Trophoblast cell (in vitro differentiated cells and primary cell): Measurements from ENCODE around the gene DUS3L.
A peak's percentile ranks its signal among the peaks of the same experiment; 100 is the strongest.

Experiments
- DNase-seq, 2 donors: peaks; one replicate each; pipeline ENCODE4 v3.0.0-alpha.2; 2016
- H2AFZ ChIP-seq: 2 replicates; pipeline ENCODE4 v1.6.1; 2013; ENCODE audit warnings: low read length, moderate library complexity, mild to moderate bottlenecking; ENCODE audit not compliant: insufficient read depth, poor library complexity
- H2AK5ac ChIP-seq: 2 replicates; pipeline ENCODE4 v1.6.1; 2013; ENCODE audit warnings: mild to moderate bottlenecking, low read length
- H2BK120ac ChIP-seq: 2 replicates; pipeline ENCODE4 v1.6.1; 2013; ENCODE audit warnings: low read length, mild to moderate bottlenecking, moderate library complexity; ENCODE audit not compliant: insufficient read depth, poor library complexity
- H2BK12ac ChIP-seq: 2 replicates; pipeline ENCODE4 v1.6.1; 2013; ENCODE audit warnings: mild to moderate bottlenecking, low read length, moderate library complexity
- H2BK5ac ChIP-seq: 2 replicates; pipeline ENCODE4 v1.6.1; 2013; ENCODE audit warnings: low read length, low read depth, moderate library complexity, mild to moderate bottlenecking; ENCODE audit not compliant: poor library complexity
- H3K14ac ChIP-seq: 2 replicates; pipeline ENCODE4 v1.6.1; 2013; ENCODE audit warnings: mild to moderate bottlenecking, low read length
- H3K18ac ChIP-seq: 2 replicates; pipeline ENCODE4 v1.6.1; 2013; ENCODE audit warnings: mild to moderate bottlenecking, low read length
- H3K23ac ChIP-seq: 2 replicates; pipeline ENCODE4 v1.6.1; 2013; ENCODE audit warnings: low read length
- H3K27ac ChIP-seq: 2 replicates; pipeline ENCODE4 v1.5.1; 2013; ENCODE audit warnings: low read depth, mild to moderate bottlenecking, inconsistent platforms, low read length, moderate library complexity
- H3K27me3 ChIP-seq: 2 replicates; pipeline ENCODE4 v1.6.1; 2013; ENCODE audit warnings: inconsistent platforms, mild to moderate bottlenecking, low read length, moderate library complexity; ENCODE audit not compliant: insufficient read depth
- H3K36me3 ChIP-seq, 2 experiments: 1 replicate in 1 of 2; 2 replicates in 1 of 2; pipeline ENCODE4 v1.6.1; 2013; ENCODE audit warnings: low read length in 2 of 2, mild to moderate bottlenecking in 2 of 2, moderate library complexity in 1 of 2; ENCODE audit not compliant: insufficient read depth in 2 of 2, control insufficient read depth in 1 of 2
- H3K4ac ChIP-seq: 2 replicates; pipeline ENCODE4 v1.6.1; 2013; ENCODE audit warnings: low read depth, mild to moderate bottlenecking, low read length, moderate library complexity
- H3K4me1 ChIP-seq, 2 experiments: 1 replicate in 1 of 2; 2 replicates in 1 of 2; pipeline ENCODE4 v1.6.1; 2013; ENCODE audit warnings: low read length in 2 of 2, mild to moderate bottlenecking in 2 of 2, moderate library complexity in 1 of 2; ENCODE audit not compliant: insufficient read depth in 2 of 2, control insufficient read depth in 1 of 2
- H3K4me2 ChIP-seq: 2 replicates; pipeline ENCODE4 v1.6.1; 2013; ENCODE audit warnings: inconsistent platforms, mild to moderate bottlenecking, low read length, moderate library complexity
- H3K4me3 ChIP-seq: 2 replicates; pipeline ENCODE4 v1.5.1; 2013; ENCODE audit warnings: mild to moderate bottlenecking, low read depth, low read length, inconsistent platforms
- H3K79me1 ChIP-seq: one replicate; pipeline ENCODE4 v1.6.1; 2013; ENCODE audit warnings: low read length
- H3K79me2 ChIP-seq: 2 replicates; pipeline ENCODE4 v1.6.1; 2013; ENCODE audit warnings: low read length, mild to moderate bottlenecking; ENCODE audit not compliant: control insufficient read depth, insufficient read depth, poor library complexity
- H3K9ac ChIP-seq: 2 replicates; pipeline ENCODE4 v1.6.1; 2013; ENCODE audit warnings: mild to moderate bottlenecking, low read length
- H3K9me3 ChIP-seq: 2 replicates; pipeline ENCODE4 v1.6.1; 2013; ENCODE audit warnings: low read depth, mild to moderate bottlenecking, control low read depth, inconsistent platforms, low read length; ENCODE audit not compliant: insufficient read depth
- H4K12ac ChIP-seq: 2 replicates; pipeline ENCODE4 v1.6.1; 2013; ENCODE audit warnings: low read depth, mild to moderate bottlenecking, low read length, moderate library complexity
- H4K8ac ChIP-seq: 2 replicates; pipeline ENCODE4 v1.6.1; 2013; ENCODE audit warnings: low read depth, mild to moderate bottlenecking, low read length, moderate library complexity
- H4K91ac ChIP-seq: one replicate; pipeline ENCODE4 v1.6.1; 2013; ENCODE audit warnings: low read depth, mild to moderate bottlenecking, low read length, moderate library complexity
- WGBS: extraction: QIAGEN DNeasy Blood & Tissue Kit; methylation state at CpG from one replicate; pipeline ENCODE4 v1.1.7; 2013; ENCODE audit warnings: missing lambda C conversion rate; ENCODE audit not compliant: insufficient read length, insufficient coverage; ENCODE audit errors: extremely low coverage; 5-methylcytosine and 5-hydroxymethylcytosine counted together

DUS3L gene

GRCh38 chr19:5803752-5804515 is 13.0 kb upstream of the DUS3L start:
- H3K36me3 ChIP-seq = no peaks in the 10 kb centered on the region
- H3K18ac ChIP-seq = no peak overlapping the region
- H3K4ac ChIP-seq = no peak overlapping the region
- peak overlapping the region; percentile 69 for H3K4me2 ChIP-seq
- no peak overlapping the region for H2BK12ac ChIP-seq
- no CpG with 5 or more reads among the region's 54 CpGs for WGBS
- peaks cover 5% of the 10 kb centered on the region for H3K27me3 ChIP-seq
- DNase-seq = peak; percentile 79 to 92
- no peak overlapping the region for H3K14ac ChIP-seq
- H3K23ac ChIP-seq = no peak overlapping the region
- H2BK120ac ChIP-seq = no peak overlapping the region
- H2AFZ ChIP-seq = peak overlapping the region; percentile 7
- H4K8ac ChIP-seq = peak overlapping the region; percentile 15
- no peak overlapping the region for H4K91ac ChIP-seq
- peaks cover 5 to 7% of the 10 kb centered on the region in 2 experiments for H3K4me1 ChIP-seq
- H3K9me3 ChIP-seq = peaks cover 3% of the 10 kb centered on the region
- peak overlapping the region; percentile 15 for H3K9ac ChIP-seq
- H2BK5ac ChIP-seq = no peak overlapping the region
- no peak overlapping the region for H2AK5ac ChIP-seq
- no peak overlapping the region for H3K27ac ChIP-seq
- H3K79me1 ChIP-seq = no peaks in the 10 kb centered on the region
- H3K79me2 ChIP-seq = no peaks in the 10 kb centered on the region
- no peak overlapping the region for H3K4me3 ChIP-seq
- H4K12ac ChIP-seq = no peak overlapping the region

GRCh38 chr19:5803441-5803751 is 12.4 kb upstream of the DUS3L start:
- H3K14ac ChIP-seq = no peak overlapping the region
- no peak overlapping the region for H2BK5ac ChIP-seq
- H3K9ac ChIP-seq = no peak overlapping the region
- no peak overlapping the region for H2BK120ac ChIP-seq
- H3K27me3 ChIP-seq = peaks cover 5% of the 10 kb centered on the region
- peak overlapping the region; percentile 69 for H3K4me2 ChIP-seq
- no peak overlapping the region for H2AK5ac ChIP-seq
- no peak overlapping the region for H3K27ac ChIP-seq
- H4K8ac ChIP-seq = peak overlapping the region; percentile 15
- H3K4ac ChIP-seq = no peak overlapping the region
- peaks cover 3% of the 10 kb centered on the region for H3K9me3 ChIP-seq
- H3K79me1 ChIP-seq = no peaks in the 10 kb centered on the region
- no CpG with 5 or more reads among the region's 8 CpGs for WGBS
- H3K79me2 ChIP-seq = no peaks in the 10 kb centered on the region
- no peak overlapping the region for H2BK12ac ChIP-seq
- H4K12ac ChIP-seq = no peak overlapping the region
- no peak overlapping the region for H4K91ac ChIP-seq
- H3K4me3 ChIP-seq = no peak overlapping the region
- no peaks in the 10 kb centered on the region for H3K36me3 ChIP-seq
- H2AFZ ChIP-seq = peak overlapping the region; percentile 7
- no peak for DNase-seq
- no peak overlapping the region for H3K18ac ChIP-seq
- H3K4me1 ChIP-seq = peaks cover 5 to 7% of the 10 kb centered on the region in 2 experiments
- no peak overlapping the region for H3K23ac ChIP-seq

DNA sequence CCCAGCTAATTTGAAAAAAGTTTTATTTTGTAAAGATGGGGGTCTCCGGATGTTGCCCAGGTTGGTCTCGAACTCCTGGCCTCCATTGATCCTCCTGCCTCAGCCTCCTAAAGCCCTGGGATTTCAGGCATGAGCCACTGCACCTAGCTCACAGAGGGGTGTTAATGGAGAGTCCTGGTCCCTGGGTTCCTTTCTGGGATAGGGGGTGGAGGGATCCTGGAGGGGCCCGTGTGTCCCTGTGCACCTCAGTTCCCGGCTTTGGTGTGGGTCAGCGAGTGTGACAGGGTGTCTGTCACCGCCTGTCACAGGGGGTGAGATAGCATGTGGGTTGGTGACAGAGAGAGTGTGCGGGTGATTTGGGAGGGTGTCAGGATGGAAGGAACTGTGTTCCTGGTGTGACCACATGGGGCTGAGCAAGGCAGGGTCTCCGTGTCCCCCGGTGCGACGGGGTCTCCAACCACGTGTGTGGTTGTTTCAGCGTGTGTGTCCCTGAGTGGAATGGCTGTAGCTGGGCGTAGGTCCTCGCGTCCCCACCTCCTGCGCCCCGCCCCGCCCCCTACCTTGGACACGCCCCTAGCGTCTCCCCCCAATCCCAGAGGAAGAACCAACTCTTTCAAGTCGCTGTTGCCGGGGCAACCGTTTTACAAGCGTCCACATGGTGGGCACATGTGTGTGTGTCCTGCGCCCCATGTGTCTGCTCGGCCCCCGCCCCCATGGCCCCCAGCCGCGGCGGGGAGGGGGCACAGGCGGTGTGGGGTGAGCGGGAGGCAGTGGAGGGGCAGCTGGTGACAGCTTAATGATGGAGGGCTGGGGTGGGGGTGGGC is 11.0 kb upstream of the DUS3L start:
- H3K4me2 ChIP-seq = no peak overlapping the region
- no peak overlapping the region for H2AFZ ChIP-seq
- no peak overlapping the region for H3K4ac ChIP-seq
- H3K18ac ChIP-seq = no peak overlapping the region
- H2AK5ac ChIP-seq = no peak overlapping the region
- H3K4me1 ChIP-seq = peaks cover 5 to 7% of the 10 kb centered on the region in 2 experiments
- no peak overlapping the region for H4K91ac ChIP-seq
- H2BK12ac ChIP-seq = no peak overlapping the region
- no peak overlapping the region for H2BK5ac ChIP-seq
- no peak overlapping the region for H2BK120ac ChIP-seq
- no peak overlapping the region for H3K14ac ChIP-seq
- no peak overlapping the region for H4K12ac ChIP-seq
- WGBS = no CpG with 5 or more reads among the region's 33 CpGs
- no peak overlapping the region for H3K4me3 ChIP-seq
- no peak overlapping the region for H4K8ac ChIP-seq
- no peak overlapping the region for H3K9ac ChIP-seq
- no peaks in the 10 kb centered on the region for H3K79me2 ChIP-seq
- H3K9me3 ChIP-seq = peaks cover 3% of the 10 kb centered on the region
- H3K36me3 ChIP-seq = no peaks in the 10 kb centered on the region
- no peak overlapping the region for H3K23ac ChIP-seq
- H3K79me1 ChIP-seq = no peaks in the 10 kb centered on the region
- no peak overlapping the region for H3K27ac ChIP-seq
- no peak for DNase-seq
- peaks cover 5% of the 10 kb centered on the region for H3K27me3 ChIP-seq

GRCh38 chr19:5800361-5801270 is 9.7 kb upstream of the DUS3L start:
- H3K4me1 ChIP-seq = peaks cover 5 to 6% of the 10 kb centered on the region in 2 experiments
- no peaks in the 10 kb centered on the region for H3K79me2 ChIP-seq
- H4K12ac ChIP-seq = no peak overlapping the region
- no peak overlapping the region for H4K8ac ChIP-seq
- no peak overlapping the region for H3K4ac ChIP-seq
- no peaks in the 10 kb centered on the region for H3K36me3 ChIP-seq
- H3K9ac ChIP-seq = no peak overlapping the region
- no peak overlapping the region for H3K14ac ChIP-seq
- H3K18ac ChIP-seq = no peak overlapping the region
- H3K27me3 ChIP-seq = peaks cover 4% of the 10 kb centered on the region
- H3K79me1 ChIP-seq = no peaks in the 10 kb centered on the region
- peaks cover 3% of the 10 kb centered on the region for H3K9me3 ChIP-seq
- H2BK12ac ChIP-seq = no peak overlapping the region
- no peak overlapping the region for H3K4me2 ChIP-seq
- no peak overlapping the region for H3K4me3 ChIP-seq
- no peak overlapping the region for H2BK120ac ChIP-seq
- H3K23ac ChIP-seq = no peak overlapping the region
- WGBS = no CpG with 5 or more reads among the region's 17 CpGs
- no peak overlapping the region for H3K27ac ChIP-seq
- H2BK5ac ChIP-seq = no peak overlapping the region
- DNase-seq = no peak
- no peak overlapping the region for H4K91ac ChIP-seq
- no peak overlapping the region for H2AFZ ChIP-seq
- H2AK5ac ChIP-seq = no peak overlapping the region
